M059J (cell line): Measurements from ENCODE around the gene GOT2. TPM values are rescaled to one million over a fixed set of nuclear protein-coding genes. Genes with fewer than 3 reads are reported as not detected.
"Not testable (repeated sequence)": the region's sequence is repeated elsewhere in the genome, so short reads cannot be mapped to it uniquely, and the experiment has no call there.

Experiments used
- DNase-seq: peaks from one replicate; pipeline ENCODE4 v3.0.0-alpha.2; 2012; ENCODE audit warnings: low read depth
- total RNA-seq: library from RNA; depleted of rRNA; stranded (reverse); fragments of >200 nt; shearing (Covaris generic); gene quantifications from 2 replicates; pipeline ENCODE4 v1.2.3, GENCODE V29; 2014

GOT2 gene
- total RNA-seq, 1 experiment from 2014 or later: 136 TPM

- DNase-seq: no peak
Observed at GRCh38 chr16:58723109-58723508, 11.0 kb downstream of the GOT2 start.

DNA sequence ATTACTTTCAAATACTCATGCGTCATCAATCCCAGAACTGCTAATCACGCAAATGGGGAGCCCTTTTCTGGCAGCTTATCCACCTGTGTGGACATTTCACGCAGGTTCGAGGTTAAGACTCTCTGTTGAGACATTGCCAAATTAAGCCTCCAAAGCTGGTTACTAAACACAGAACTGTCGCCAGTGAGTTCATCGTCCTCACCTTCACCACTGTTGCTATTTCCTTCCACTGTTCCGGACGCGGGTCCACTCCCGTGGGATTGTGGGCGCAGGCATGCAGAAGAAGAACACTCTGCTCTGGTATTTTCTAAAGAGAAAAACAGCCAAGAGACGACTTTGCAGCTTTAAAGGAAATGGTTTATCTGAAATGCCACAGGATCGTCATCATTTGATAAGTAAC is 16.1 kb downstream of the GOT2 start:
- DNase-seq: no peak

- no peak for DNase-seq
Observed at GRCh38 chr16:58716468-58716867, 17.6 kb downstream of the GOT2 start.

- no peak for DNase-seq
Observed at GRCh38 chr16:58713742-58714141, 20.4 kb downstream of the GOT2 start.

GRCh38 chr16:58709333-58709732 is 24.8 kb downstream of the GOT2 start:
- DNase-seq: no peak

DNA sequence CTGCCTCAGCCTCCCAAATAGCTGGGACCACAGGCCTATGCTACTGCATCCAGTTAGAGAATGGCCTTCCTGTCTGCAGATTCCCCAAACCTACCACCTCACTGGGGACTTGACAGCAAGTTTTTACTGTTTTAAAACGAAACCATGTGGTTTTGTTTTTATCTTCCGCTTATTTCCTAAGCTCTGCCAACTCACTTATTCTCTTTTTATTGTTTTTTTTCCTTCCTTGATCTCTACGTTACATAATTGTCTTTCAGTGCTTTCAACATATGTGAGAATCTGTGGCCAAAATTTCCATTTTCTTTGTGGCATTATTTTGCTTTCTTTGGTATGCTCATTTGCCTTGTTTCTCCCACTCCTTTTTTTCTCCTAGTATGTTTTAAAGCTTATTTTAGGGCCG is 35.0 kb downstream of the GOT2 start:
- DNase-seq: no peak

DNA sequence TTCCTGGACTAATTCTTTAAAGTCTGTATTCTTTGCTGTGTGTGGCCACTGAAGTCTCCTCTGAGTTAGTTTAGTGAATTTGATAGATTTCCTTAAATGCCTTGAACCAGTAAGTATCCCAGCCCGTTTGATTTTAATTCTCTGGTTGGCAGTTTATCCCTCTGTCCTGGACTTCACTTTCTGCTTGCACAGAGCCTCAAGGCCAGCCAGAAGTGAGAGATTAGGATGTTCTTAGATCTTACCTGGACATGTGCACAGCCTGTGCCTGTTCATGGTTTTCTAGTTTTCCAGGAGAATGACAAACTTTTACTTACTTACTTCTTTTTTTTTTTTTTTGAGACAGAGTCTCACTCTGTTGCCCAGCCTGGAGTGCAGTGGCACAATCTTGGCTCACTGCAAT is 38.7 kb downstream of the GOT2 start:
- DNase-seq: no peak

GRCh38 chr16:58692450-58692849 is 41.7 kb downstream of the GOT2 start:
- no peak for DNase-seq

- DNase-seq: peak; percentile 18
Observed at GRCh38 chr16:58686985-58687706, 47.0 kb downstream of the GOT2 start.

DNA sequence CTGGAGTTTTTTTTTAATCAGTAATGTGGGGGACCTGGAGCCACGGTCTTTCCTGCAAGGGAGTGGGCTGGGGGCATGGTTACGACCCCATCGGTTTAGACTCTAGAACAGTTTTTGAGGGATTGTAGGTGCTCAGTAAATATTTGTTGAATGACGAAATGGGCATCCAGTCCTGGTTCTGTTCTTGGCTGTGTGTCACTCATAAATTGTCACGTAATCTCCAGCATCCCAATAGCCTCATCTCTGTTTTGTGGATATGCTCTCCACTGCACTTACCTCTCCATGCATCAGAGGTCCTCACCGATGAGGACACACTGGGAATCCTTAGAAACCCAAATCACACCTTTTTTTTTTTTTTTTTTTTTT is 49.0 kb downstream of the GOT2 start:
- no peak for DNase-seq

- peak; percentile 82 for DNase-seq
Observed at GRCh38 chr16:58684354-58685083, 49.6 kb downstream of the GOT2 start, which contains the start of gene SLC38A7. SLC38A7 (minus strand) TSS chr16:58684770; CDS start chr16:58680126, 4,644 bp downstream.

DNA sequence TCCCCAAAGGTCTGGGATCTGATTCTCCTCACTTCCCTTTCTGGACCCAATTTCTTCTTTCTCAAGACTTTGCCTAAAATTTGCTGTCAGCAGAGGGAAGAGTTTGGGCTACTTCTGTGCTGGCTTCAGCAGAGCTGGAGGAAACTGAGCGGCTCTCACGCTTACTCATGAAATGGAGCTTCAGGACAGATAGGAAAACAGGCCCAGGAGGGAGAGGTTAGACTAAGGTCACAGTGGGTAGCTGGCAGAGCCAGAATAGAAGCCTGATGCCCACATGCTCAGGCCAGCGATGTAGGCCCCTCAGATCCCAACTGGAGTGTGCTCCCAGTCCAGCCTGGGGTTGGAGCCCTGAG is 50.1 kb downstream of the GOT2 start:
- DNase-seq: peak; percentile 34

DNA sequence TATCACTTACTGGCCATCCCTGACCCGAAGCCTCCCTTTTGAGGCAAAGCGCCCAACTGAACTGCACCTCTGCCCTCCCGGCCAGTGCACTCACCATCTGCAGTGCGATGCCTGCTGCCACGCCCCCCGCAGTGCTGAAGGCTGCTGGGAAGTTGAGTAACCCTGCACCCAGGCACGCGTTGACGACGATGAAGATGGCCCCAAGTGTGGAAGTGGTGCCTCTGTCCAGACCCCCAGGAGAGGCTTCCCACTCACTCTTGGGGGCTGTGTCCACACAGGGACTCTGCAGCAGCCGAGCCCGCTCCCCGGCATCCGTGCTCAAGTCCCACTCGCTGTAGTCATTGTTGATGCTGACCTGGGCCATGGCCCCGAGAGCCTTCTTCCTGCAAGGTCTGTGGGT is 54.4 kb downstream of the GOT2 start:
- DNase-seq: no peak

DNA sequence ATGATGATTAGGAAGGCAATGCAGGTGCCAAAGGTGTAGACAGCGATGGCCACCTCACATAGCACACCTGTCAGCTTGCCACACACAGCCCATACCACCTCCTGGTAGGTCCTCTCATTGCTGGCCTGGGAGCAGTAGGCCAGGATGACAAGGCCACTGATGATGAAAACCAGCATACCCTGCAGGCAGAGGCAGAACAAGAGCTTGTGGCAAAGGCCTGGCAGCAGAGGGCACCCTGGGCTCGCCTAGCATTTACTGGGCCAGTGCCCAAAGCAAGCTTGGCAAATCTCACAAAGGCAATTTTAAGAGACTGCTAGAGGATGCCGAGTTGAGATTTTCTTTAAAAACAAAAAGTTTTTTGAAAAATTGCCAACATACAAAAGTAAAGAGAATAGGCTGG is 55.4 kb downstream of the GOT2 start:
- DNase-seq: peak; percentile 49

GRCh38 chr16:58678269-58678668 is 55.8 kb downstream of the GOT2 start:
- DNase-seq: no peak

GRCh38 chr16:58670946-58671583 is 63.1 kb downstream of the GOT2 start:
- no peak for DNase-seq

DNA sequence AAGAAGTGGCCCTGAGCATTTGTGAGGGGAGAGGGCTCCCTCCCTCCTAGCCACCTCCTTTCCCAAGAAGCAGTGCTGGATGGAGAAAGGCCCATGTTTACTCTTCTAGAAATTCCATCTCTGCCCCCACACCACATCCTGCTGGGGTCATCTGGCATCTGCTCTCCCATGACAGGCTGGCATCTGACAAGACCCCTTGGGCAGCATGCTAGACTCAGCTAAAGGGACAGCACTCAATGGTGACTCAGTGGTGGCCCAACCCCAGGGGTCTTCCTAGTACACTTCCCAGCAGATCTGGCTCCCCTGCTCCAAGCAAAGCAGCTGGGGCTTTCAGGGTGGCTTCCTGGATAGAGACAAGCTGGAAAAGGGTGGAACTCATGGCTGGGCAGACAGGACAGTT is 63.9 kb downstream of the GOT2 start:
- DNase-seq: peak; percentile 35

GRCh38 chr16:58665200-58665599 is 68.9 kb downstream of the GOT2 start:
- DNase-seq: no peak

GRCh38 chr16:58661199-58661830 is 72.8 kb downstream of the GOT2 start:
- DNase-seq: peak; percentile 93

- DNase-seq: not testable (repeated sequence)
Observed at GRCh38 chr16:58659911-58660310, 74.2 kb downstream of the GOT2 start.

DNA sequence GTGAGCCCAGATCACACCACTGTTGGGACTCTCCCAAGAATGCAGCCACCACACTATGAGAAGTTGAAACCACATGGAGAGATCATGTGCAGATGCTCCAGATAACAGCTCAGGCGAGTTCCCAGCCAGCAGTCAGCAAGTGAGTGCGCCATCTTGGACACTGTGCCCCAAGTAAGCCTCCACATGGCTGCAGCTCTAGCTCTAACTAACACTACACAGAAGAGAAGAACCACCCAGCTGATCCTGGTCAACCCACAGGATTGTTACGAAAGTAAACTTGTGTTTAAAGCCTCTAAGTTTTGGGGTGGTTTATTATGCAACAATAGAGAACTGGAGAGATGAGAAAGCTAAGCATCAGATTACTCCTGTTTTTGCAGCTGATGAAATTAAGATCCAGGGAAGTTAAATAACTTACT is 75.3 kb downstream of the GOT2 start:
- DNase-seq: peak; percentile 64
